H9 (cell line): ENCODE measurements around the gene HVCN1. TPM values are rescaled to one million over a fixed set of nuclear protein-coding genes. Genes with fewer than 3 reads are reported as not detected.

Experiments
- DNase-seq: peaks from one replicate; pipeline ENCODE4 v3.0.0-alpha.2; 2017
- H2AFZ ChIP-seq: one replicate; pipeline ENCODE4 v1.6.1; 2013; ENCODE audit warnings: mild to moderate bottlenecking, low read length, control low read depth, moderate library complexity
- H2AK5ac ChIP-seq: 2 replicates; pipeline ENCODE4 v1.6.1; 2013; ENCODE audit warnings: low read length, control low read depth, mixed read lengths; ENCODE audit not compliant: insufficient read length
- H2BK120ac ChIP-seq: one replicate; pipeline ENCODE4 v1.6.1; 2013; ENCODE audit warnings: low read depth, mild to moderate bottlenecking, low read length, control low read depth, inconsistent platforms; ENCODE audit not compliant: poor library complexity, severe bottlenecking
- H2BK12ac ChIP-seq: 2 replicates; pipeline ENCODE4 v1.6.1; 2013; ENCODE audit warnings: low read length, control low read depth, mixed read lengths, low read depth; ENCODE audit not compliant: insufficient read length
- H2BK15ac ChIP-seq: 2 replicates; pipeline ENCODE4 v1.6.1; 2013; ENCODE audit warnings: low read depth, low read length, control low read depth
- H2BK20ac ChIP-seq: one replicate; pipeline ENCODE4 v1.6.1; 2013; ENCODE audit warnings: low read depth, mild to moderate bottlenecking, low read length, control low read depth, inconsistent platforms; ENCODE audit not compliant: poor library complexity, severe bottlenecking
- H2BK5ac ChIP-seq: 2 replicates; pipeline ENCODE4 v1.6.1; 2013; ENCODE audit warnings: low read length, control low read depth, mixed read lengths; ENCODE audit not compliant: insufficient read length
- H3K14ac ChIP-seq: 2 replicates; pipeline ENCODE4 v1.6.1; 2013; ENCODE audit warnings: low read length, control low read depth; ENCODE audit not compliant: insufficient read depth
- H3K18ac ChIP-seq: 2 replicates; pipeline ENCODE4 v1.6.1; 2013; ENCODE audit warnings: low read depth, mild to moderate bottlenecking, mixed read lengths, low read length, control low read depth; ENCODE audit not compliant: insufficient read length
- H3K23ac ChIP-seq: 2 replicates; pipeline ENCODE4 v1.6.1; 2013; ENCODE audit warnings: low read length, control low read depth, mixed read lengths, low read depth; ENCODE audit not compliant: insufficient read length
- H3K23me2 ChIP-seq: 2 replicates; pipeline ENCODE4 v1.6.1; 2013; ENCODE audit warnings: low read depth, mild to moderate bottlenecking, mixed read lengths, low read length, control low read depth; ENCODE audit not compliant: insufficient read length, poor library complexity, severe bottlenecking
- H3K27ac ChIP-seq: 2 replicates; pipeline ENCODE4 v1.5.1; 2013; ENCODE audit warnings: low read length, control low read depth, mixed read lengths, low read depth; ENCODE audit not compliant: insufficient read length
- H3K27me3 ChIP-seq: 2 replicates; pipeline ENCODE4 v1.6.1; 2013; ENCODE audit warnings: low read length, control low read depth, inconsistent platforms; ENCODE audit not compliant: insufficient read depth
- H3K4ac ChIP-seq: 2 replicates; pipeline ENCODE4 v1.6.1; 2013; ENCODE audit warnings: low read depth, mild to moderate bottlenecking, control low read depth, inconsistent platforms, low read length, moderate library complexity
- H3K4me1 ChIP-seq: 2 replicates; pipeline ENCODE4 v1.6.1; 2013; ENCODE audit warnings: low read length, control low read depth, inconsistent platforms; ENCODE audit not compliant: insufficient read depth
- H3K4me2 ChIP-seq: 2 replicates; pipeline ENCODE4 v1.6.1; 2013; ENCODE audit warnings: low read length, control low read depth, mixed read lengths; ENCODE audit not compliant: insufficient read length, insufficient read depth
- H3K56ac ChIP-seq: 2 replicates; pipeline ENCODE4 v1.6.1; 2013; ENCODE audit warnings: low read depth, mild to moderate bottlenecking, mixed read lengths, low read length, control low read depth; ENCODE audit not compliant: insufficient read length
- H3K79me1 ChIP-seq: 2 replicates; pipeline ENCODE4 v1.6.1; 2013; ENCODE audit warnings: low read depth, mild to moderate bottlenecking, moderate library complexity, low read length, control low read depth, inconsistent platforms; ENCODE audit not compliant: insufficient read depth, poor library complexity, severe bottlenecking
- H3K79me2 ChIP-seq: 2 replicates; pipeline ENCODE4 v1.6.1; 2013; ENCODE audit warnings: low read length, control low read depth, inconsistent platforms; ENCODE audit not compliant: insufficient read depth
- H3K9ac ChIP-seq: 2 replicates; pipeline ENCODE4 v1.6.1; 2013; ENCODE audit warnings: low read length, control low read depth, mixed read lengths; ENCODE audit not compliant: insufficient read length; ENCODE audit errors: extremely low read depth
- H3K9me3 ChIP-seq: one replicate; pipeline ENCODE4 v1.6.1; 2013; ENCODE audit warnings: low read depth, low read length, inconsistent platforms; ENCODE audit not compliant: control insufficient read depth
- H3T11ph ChIP-seq: one replicate; pipeline ENCODE4 v1.6.1; 2013; ENCODE audit warnings: mild to moderate bottlenecking, low read length, control low read depth, inconsistent platforms
- H4K20me1 ChIP-seq: one replicate; pipeline ENCODE4 v1.6.1; 2013; ENCODE audit not compliant: control insufficient read depth, insufficient read length, insufficient read depth
- H4K5ac ChIP-seq: 2 replicates; pipeline ENCODE4 v1.6.1; 2013; ENCODE audit warnings: low read depth, mild to moderate bottlenecking, mixed read lengths, low read length, control low read depth; ENCODE audit not compliant: insufficient read length
- H4K8ac ChIP-seq: replicated peaks from 2 replicates; pipeline ENCODE4 v1.6.1; 2013; ENCODE audit warnings: low read length, control low read depth, mixed read lengths, low read depth; ENCODE audit not compliant: insufficient read length
- H4K91ac ChIP-seq: 2 replicates; pipeline ENCODE4 v1.6.1; 2013; ENCODE audit warnings: low read depth, mild to moderate bottlenecking, moderate library complexity, mixed read lengths, low read length, control low read depth; ENCODE audit not compliant: insufficient read length
- H3K27ac Mint-ChIP-seq, 3 experiments: 2 replicates in 2 of 3; 3 replicates in 1 of 3; pipeline ENCODE4 v1.8.0; 2020 to 2021; ENCODE audit warnings: mixed read lengths in 3 of 3, mild to moderate bottlenecking in 1 of 3, moderate library complexity in 1 of 3
- H3K27me3 Mint-ChIP-seq: 2 replicates; pipeline ENCODE4 v1.8.0; 2021; ENCODE audit warnings: low read depth, mild to moderate bottlenecking, moderate library complexity, mixed read lengths
- H3K36me3 Mint-ChIP-seq, 3 experiments: 2 replicates in 2 of 3; 3 replicates in 1 of 3; pipeline ENCODE4 v1.8.0; 2020 to 2021; ENCODE audit warnings: low read depth in 3 of 3, mixed read lengths in 3 of 3; ENCODE audit not compliant: insufficient read depth in 1 of 3
- H3K4me1 Mint-ChIP-seq, 2 experiments: 2 replicates each; pipeline ENCODE4 v1.8.0; 2020; ENCODE audit warnings: mixed read lengths in 2 of 2
- H3K4me3 Mint-ChIP-seq, 2 experiments: 2 replicates in 1 of 2; 3 replicates in 1 of 2; pipeline ENCODE4 v1.8.0; 2020 to 2021; ENCODE audit warnings: mild to moderate bottlenecking in 2 of 2, mixed read lengths in 2 of 2, moderate library complexity in 1 of 2
- H3K9me3 Mint-ChIP-seq, 2 experiments: 2 replicates in 1 of 2; 3 replicates in 1 of 2; pipeline ENCODE4 v1.8.0; 2020; ENCODE audit warnings: mild to moderate bottlenecking in 2 of 2, mixed read lengths in 2 of 2, moderate library complexity in 1 of 2
- WGBS: extraction: QIAGEN DNeasy Blood & Tissue Kit; methylation state at CpG from one replicate; pipeline ENCODE4 v1.1.7; 2013; ENCODE audit warnings: missing lambda C conversion rate, low lambda C conversion rate, mixed read lengths; ENCODE audit not compliant: insufficient read length; ENCODE audit errors: extremely low coverage; 5-methylcytosine and 5-hydroxymethylcytosine counted together
- total RNA-seq: library from RNA; stranded (reverse); gene quantifications from 2 replicates; pipeline ENCODE4 v1.2.1, GENCODE V29; 2021
- TF ChIP-seq, protein P1 (sequence below): fragments of 200-600 bp; sonication (generic); conservative IDR thresholded peaks from 3 replicates; pipeline ENCODE4 v1.8.0; 2021; ENCODE audit warnings: antibody characterized with exemption, mild to moderate bottlenecking

The HVCN1 gene
- total RNA-seq, 1 experiment from 2014 or later, result 5.2 TPM

DNA sequence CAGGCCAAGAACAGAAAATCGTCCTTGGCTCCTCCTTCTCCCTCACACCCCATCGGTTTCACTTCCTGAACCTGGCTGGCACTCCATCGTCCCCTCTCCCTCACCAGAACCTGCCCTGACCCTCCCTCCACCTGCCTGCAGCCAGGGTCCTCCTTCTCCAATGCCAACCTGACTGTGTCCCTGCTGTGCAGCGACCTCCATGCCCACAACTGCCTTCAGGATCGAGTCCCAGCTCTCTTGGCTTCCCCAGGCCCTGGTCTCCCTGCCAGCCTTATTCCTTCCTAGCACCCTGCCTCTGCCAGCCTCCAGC is 19.8 kb downstream of the HVCN1 start:
- H3K36me3 Mint-ChIP-seq, result no peaks in the 10 kb centered on the region
- Histone ChIP-seq H2AK5ac (no peak overlapping the region), H3K23ac (no peak overlapping the region), H4K5ac (no peak overlapping the region), H3K79me1 (no peaks in the 10 kb centered on the region), H4K91ac (no peak overlapping the region), H3K4me1 (no peaks in the 10 kb centered on the region), H2BK120ac (no peak overlapping the region), H3K27ac (no peak overlapping the region), H2BK20ac (no peak overlapping the region), H3K9me3 (no peaks in the 10 kb centered on the region), H2AFZ (no peak overlapping the region), H3T11ph (no peak overlapping the region), H2BK12ac (no peak overlapping the region), H4K8ac (no peak overlapping the region), H3K4ac (no peak overlapping the region), H4K20me1 (no peaks in the 10 kb centered on the region), H3K14ac (no peak overlapping the region; the same call in 1 of the 2 replicates), H3K56ac (no peak overlapping the region), H2BK5ac (no peak overlapping the region), H3K4me2 (no peak overlapping the region), H3K27me3 (no peaks in the 10 kb centered on the region), H3K18ac (no peak overlapping the region), H3K79me2 (no peaks in the 10 kb centered on the region), H2BK15ac (no peak overlapping the region), H3K9ac (no peak overlapping the region), H3K23me2 (no peaks in the 10 kb centered on the region)
- no peak overlapping the region for H3K4me3 Mint-ChIP-seq
- H3K4me1 Mint-ChIP-seq, result peaks cover 5 to 9% of the 10 kb centered on the region in 2 experiments; a peak in 3 of 4 replicates
- TF ChIP-seq, protein P1, sequence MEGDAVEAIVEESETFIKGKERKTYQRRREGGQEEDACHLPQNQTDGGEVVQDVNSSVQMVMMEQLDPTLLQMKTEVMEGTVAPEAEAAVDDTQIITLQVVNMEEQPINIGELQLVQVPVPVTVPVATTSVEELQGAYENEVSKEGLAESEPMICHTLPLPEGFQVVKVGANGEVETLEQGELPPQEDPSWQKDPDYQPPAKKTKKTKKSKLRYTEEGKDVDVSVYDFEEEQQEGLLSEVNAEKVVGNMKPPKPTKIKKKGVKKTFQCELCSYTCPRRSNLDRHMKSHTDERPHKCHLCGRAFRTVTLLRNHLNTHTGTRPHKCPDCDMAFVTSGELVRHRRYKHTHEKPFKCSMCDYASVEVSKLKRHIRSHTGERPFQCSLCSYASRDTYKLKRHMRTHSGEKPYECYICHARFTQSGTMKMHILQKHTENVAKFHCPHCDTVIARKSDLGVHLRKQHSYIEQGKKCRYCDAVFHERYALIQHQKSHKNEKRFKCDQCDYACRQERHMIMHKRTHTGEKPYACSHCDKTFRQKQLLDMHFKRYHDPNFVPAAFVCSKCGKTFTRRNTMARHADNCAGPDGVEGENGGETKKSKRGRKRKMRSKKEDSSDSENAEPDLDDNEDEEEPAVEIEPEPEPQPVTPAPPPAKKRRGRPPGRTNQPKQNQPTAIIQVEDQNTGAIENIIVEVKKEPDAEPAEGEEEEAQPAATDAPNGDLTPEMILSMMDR, result no peak
- no CpG with 5 or more reads among the region's 5 CpGs for WGBS
- no peaks in the 10 kb centered on the region for H3K27me3 Mint-ChIP-seq
- no peak for DNase-seq
- peaks cover 0 to 3% of the 10 kb centered on the region in 2 experiments; a peak in 3 of 5 replicates for H3K9me3 Mint-ChIP-seq
- peak overlapping the region in 2 of 3 experiments; percentile 3 to 57; a peak in 2 of 7 replicates for H3K27ac Mint-ChIP-seq
